Thoracic aorta (tissue), 2 donors: ENCODE results near the gene LTBP1. TPM values are rescaled to one million over a fixed set of nuclear protein-coding genes. Genes with fewer than 3 reads are reported as not detected.

Experiments
- ATAC-seq: fragments of 150-250 bp; one replicate; pipeline ENCODE4 v1.8.0; 2017; ENCODE audit warnings: low read depth; ENCODE audit not compliant: insufficient number of reproducible peaks, low FRiP score
- DNase-seq: peaks from one replicate; pipeline ENCODE4 v3.0.0-alpha.2; 2020; ENCODE audit warnings: low spot score
- H3K27ac ChIP-seq, 2 donors: fragments of 200-600 bp; sonication (generic); 1 replicate in 1 of 2; 2 replicates in 1 of 2; pipeline ENCODE4 v1.5.1; 2016; ENCODE audit warnings: mild to moderate bottlenecking in 2 of 2, moderate library complexity in 2 of 2
- H3K27me3 ChIP-seq: fragments of 200-600 bp; sonication (generic); replicated peaks from 2 replicates; pipeline ENCODE4 v1.6.0; 2016; ENCODE audit warnings: mild to moderate bottlenecking; ENCODE audit not compliant: insufficient read depth
- H3K36me3 ChIP-seq: fragments of 200-600 bp; sonication (generic); one replicate; pipeline ENCODE4 v1.5.1; 2016
- H3K4me1 ChIP-seq, 2 donors: fragments of 200-600 bp; sonication (generic); 1 replicate in 1 of 2; 2 replicates in 1 of 2; pipeline versions ENCODE4 v1.5.1 to v1.6.0; 2016; ENCODE audit warnings: low read depth in 2 of 2, mild to moderate bottlenecking in 1 of 2; ENCODE audit not compliant: control insufficient read depth in 1 of 2
- H3K4me3 ChIP-seq: fragments of 200-600 bp; sonication (generic); 2 replicates; pipeline ENCODE4 v1.5.1; 2016; ENCODE audit warnings: mild to moderate bottlenecking
- H3K9me3 ChIP-seq: fragments of 200-600 bp; sonication (generic); 2 replicates; pipeline ENCODE4 v1.5.1; 2016
- total RNA-seq, 2 donors: library from RNA; depleted of rRNA; stranded (reverse); fragments of >200 nt; gene quantifications; one replicate each; pipeline versions ENCODE4 v1.1.0 to v1.2.3, GENCODE V29; 2016
- TF ChIP-seq, protein P1 (sequence below): fragments of 200-600 bp; sonication (generic); IDR thresholded peaks from one replicate; pipeline ENCODE4 v1.5.1; 2019; ENCODE audit warnings: antibody characterized with exemption

LTBP1 gene
- total RNA-seq, 2 donors from 2014 or later = 584 to 786 TPM

DNA sequence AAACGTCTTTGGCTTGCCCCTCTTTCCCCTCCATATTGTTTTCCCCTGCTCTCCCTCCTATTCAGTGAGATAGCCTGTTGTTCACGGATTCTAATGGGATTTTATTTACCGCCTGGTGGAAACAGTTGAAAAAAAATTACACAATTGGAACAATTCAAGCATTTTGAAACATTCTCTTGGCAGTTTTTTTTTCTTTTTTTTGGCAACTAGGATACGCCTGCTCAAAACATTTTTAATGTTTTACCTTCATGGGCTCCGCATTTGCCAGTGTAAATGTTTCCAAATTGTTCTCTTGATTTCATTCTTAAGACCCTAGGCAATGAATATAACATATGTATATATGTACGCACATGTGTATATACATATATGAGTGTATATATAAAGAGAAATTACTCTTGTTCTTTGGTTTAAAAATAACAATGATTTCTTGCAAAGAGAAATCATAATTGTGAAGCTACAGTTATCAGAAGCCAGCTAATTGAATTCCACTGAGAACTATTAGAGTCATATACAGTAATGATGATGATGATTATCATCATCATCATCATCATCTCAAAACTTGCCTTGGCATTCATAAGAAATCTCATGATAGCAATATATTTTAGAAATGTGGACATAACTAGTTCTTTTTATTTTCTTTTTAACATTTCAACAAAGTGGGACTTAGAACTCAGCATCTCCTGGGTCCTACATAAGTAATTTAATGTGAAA lies 146.7 kb downstream of the LTBP1 start:
- Histone ChIP-seq H3K4me3 (peak overlapping the region; percentile 40), H3K27ac (peak overlapping the region; percentile 60 to 77)
- TF ChIP-seq, protein P1, sequence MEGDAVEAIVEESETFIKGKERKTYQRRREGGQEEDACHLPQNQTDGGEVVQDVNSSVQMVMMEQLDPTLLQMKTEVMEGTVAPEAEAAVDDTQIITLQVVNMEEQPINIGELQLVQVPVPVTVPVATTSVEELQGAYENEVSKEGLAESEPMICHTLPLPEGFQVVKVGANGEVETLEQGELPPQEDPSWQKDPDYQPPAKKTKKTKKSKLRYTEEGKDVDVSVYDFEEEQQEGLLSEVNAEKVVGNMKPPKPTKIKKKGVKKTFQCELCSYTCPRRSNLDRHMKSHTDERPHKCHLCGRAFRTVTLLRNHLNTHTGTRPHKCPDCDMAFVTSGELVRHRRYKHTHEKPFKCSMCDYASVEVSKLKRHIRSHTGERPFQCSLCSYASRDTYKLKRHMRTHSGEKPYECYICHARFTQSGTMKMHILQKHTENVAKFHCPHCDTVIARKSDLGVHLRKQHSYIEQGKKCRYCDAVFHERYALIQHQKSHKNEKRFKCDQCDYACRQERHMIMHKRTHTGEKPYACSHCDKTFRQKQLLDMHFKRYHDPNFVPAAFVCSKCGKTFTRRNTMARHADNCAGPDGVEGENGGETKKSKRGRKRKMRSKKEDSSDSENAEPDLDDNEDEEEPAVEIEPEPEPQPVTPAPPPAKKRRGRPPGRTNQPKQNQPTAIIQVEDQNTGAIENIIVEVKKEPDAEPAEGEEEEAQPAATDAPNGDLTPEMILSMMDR = no peak

DNA sequence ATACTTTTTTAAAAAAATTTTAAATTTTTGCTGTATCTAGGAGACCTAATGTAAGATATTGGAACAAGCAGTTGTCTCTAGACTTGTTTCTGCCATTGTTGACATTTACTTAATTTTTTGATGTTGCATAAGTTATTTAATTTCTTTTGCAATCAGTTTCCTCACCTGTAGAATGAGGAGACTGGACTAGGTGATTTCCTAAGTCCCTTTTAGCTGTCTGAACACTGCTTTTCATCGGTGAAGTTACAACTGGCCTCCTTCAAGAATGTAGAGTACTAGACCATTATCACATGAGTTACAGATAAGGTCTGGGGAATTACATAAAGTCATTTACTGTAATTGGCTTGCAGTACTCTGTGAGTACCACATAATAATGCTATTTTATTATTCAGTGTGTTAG lies 147.6 kb downstream of the LTBP1 start:
- peaks cover 13 to 61% of the 10 kb centered on the region in 2 donors for H3K4me1 ChIP-seq
- H3K9me3 ChIP-seq = no peaks in the 10 kb centered on the region
- TF ChIP-seq, protein P1 = no peak
- no peak overlapping the region for H3K4me3 ChIP-seq
- ATAC-seq (no peak), DNase-seq (no peak)
- H3K27me3 ChIP-seq = no peaks in the 10 kb centered on the region
- peak overlapping the region in 1 of 2 donors; percentile 77 for H3K27ac ChIP-seq
- H3K36me3 ChIP-seq = no peaks in the 10 kb centered on the region

More for the DNA sequence above, 146.7 kb downstream of the LTBP1 start:
- Histone ChIP-seq H3K27me3 (no peaks in the 10 kb centered on the region), H3K36me3 (no peaks in the 10 kb centered on the region), H3K9me3 (no peaks in the 10 kb centered on the region), H3K4me1 (peaks cover 13 to 52% of the 10 kb centered on the region in 2 donors)
- DNase-seq (no peak), ATAC-seq (no peak)

DNA sequence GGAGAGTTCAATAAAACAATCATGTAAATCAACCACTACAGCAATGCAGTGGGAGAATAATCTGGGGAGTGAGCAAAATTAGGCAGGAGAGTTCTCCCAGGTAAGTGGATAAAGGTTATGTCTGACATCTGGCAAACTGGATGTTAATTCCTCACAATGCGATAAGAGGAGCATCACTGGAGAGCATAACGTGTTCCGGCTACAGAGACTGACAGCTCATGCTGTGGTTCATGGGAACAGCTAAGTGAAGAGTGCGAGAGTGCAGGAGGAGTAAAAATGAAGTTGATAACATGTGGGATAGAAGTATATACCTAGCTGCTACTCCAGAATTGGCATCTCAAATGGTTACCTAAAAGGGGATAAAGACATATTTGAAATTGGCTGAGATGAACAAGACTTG lies 153.2 kb downstream of the LTBP1 start:
- Histone ChIP-seq H3K36me3 (no peaks in the 10 kb centered on the region), H3K4me1 (peaks cover 19 to 68% of the 10 kb centered on the region in 2 donors), H3K4me3 (no peak overlapping the region), H3K27ac (peak overlapping the region; percentile 40 to 50), H3K27me3 (no peaks in the 10 kb centered on the region), H3K9me3 (no peaks in the 10 kb centered on the region)
- DNase-seq (no peak), ATAC-seq (no peak)
- TF ChIP-seq, protein P1 = no peak

DNA sequence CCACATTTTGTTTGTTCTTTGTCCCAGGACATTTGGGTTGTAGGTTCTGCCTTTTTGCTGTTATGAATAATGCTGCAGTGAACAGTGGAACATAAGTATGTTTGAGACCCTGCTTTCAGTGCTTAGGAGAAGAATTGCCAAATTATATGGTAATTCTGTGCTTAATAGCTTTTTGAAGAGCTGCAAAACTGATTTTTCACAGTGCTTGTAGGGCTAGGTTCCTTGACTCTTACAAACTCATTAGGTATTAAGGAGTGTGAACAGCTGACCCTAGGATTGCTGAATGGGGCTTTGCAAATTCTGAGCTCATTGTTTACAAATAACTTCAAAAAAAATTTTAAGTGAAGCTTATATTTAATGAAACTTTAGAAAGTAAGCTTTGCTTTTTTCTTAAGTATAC lies 154.2 kb downstream of the LTBP1 start:
- Histone ChIP-seq H3K27me3 (no peaks in the 10 kb centered on the region), H3K36me3 (no peaks in the 10 kb centered on the region), H3K4me1 (peaks cover 20 to 76% of the 10 kb centered on the region in 2 donors), H3K4me3 (no peak overlapping the region), H3K27ac (peak overlapping the region in 1 of 2 donors; percentile 25), H3K9me3 (no peaks in the 10 kb centered on the region)
- TF ChIP-seq, protein P1 = no peak
- ATAC-seq (no peak), DNase-seq (no peak)

DNA sequence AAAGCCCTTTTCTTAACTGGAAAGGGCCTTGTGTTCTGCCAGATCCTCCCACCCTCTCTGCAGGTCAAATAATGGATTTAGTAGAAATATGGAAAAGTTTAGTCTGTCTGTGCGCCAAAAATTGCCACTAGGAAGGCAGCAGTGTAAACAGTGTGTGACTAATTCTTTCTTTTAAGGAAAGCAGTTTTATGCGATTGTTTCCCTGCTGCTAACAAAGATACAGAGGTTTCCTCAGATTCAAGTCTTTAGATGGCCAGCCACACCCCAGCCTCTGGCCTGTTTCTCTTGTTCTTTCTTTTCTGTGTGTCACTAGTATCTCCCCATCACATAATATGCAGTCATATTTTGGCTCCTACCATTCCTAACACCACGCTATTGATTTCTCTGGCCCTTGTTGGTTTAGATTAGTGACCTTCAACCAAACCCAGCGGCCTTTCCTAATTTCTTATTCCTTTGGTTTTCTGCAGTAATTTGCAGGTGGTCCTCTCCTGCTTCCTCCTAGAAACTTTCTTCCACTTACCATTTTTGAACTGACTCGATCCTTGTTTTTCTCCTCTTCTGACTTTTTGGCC lies 157.4 kb downstream of the LTBP1 start:
- ATAC-seq (no peak), DNase-seq (no peak)
- peaks cover 32 to 98% of the 10 kb centered on the region in 2 donors for H3K4me1 ChIP-seq
- H3K36me3 ChIP-seq = no peaks in the 10 kb centered on the region
- no peaks in the 10 kb centered on the region for H3K27me3 ChIP-seq
- TF ChIP-seq, protein P1 = no peak
- peak overlapping the region; percentile 15 for H3K4me3 ChIP-seq
- no peaks in the 10 kb centered on the region for H3K9me3 ChIP-seq
- peak overlapping the region; percentile 68 to 77 for H3K27ac ChIP-seq
